Neural progenitor cell (in vitro differentiated cells): ENCODE data around the gene CRTC1.

ENCODE experiments used
- EZH2 ChIP-seq: fragments of 200-600 bp; sonication (generic); IDR thresholded peaks from 2 replicates; pipeline ENCODE4 v1.6.1; 2017; ENCODE audit warnings: antibody characterized with exemption, mild to moderate bottlenecking, moderate library complexity
- TF ChIP-seq, protein P1 (sequence below): fragments of 200-600 bp; sonication (generic); IDR thresholded peaks from 2 replicates; pipeline ENCODE4 v1.5.1; 2017; ENCODE audit warnings: antibody characterized with exemption, mild to moderate bottlenecking

DNA sequence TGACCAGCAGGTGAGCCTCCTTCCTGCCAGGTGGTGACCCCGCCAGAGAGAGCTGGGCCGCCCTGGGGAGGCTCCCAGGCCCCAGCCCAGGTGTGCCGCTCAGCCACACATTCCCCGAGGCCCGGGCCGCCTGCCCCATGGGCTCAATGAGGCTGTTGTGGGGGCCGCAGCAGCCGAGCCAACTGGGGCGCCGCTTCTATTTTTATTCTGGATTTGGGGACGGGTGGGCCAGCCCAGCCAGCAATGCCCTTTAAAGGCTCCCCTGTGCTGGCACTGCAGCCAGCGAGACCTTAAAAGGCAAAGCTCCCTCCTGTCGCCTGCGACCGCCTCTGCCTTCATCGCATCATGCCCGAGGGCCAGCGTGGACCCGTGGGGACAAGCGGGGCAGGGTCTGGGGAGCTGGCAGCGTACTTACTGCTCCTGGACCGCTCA is 17.7 kb upstream of the CRTC1 start:
- TF ChIP-seq, protein P1, sequence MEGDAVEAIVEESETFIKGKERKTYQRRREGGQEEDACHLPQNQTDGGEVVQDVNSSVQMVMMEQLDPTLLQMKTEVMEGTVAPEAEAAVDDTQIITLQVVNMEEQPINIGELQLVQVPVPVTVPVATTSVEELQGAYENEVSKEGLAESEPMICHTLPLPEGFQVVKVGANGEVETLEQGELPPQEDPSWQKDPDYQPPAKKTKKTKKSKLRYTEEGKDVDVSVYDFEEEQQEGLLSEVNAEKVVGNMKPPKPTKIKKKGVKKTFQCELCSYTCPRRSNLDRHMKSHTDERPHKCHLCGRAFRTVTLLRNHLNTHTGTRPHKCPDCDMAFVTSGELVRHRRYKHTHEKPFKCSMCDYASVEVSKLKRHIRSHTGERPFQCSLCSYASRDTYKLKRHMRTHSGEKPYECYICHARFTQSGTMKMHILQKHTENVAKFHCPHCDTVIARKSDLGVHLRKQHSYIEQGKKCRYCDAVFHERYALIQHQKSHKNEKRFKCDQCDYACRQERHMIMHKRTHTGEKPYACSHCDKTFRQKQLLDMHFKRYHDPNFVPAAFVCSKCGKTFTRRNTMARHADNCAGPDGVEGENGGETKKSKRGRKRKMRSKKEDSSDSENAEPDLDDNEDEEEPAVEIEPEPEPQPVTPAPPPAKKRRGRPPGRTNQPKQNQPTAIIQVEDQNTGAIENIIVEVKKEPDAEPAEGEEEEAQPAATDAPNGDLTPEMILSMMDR = no peak
- no peak for TF ChIP-seq EZH2
